ENCODE measurements around the gene NUS1. TPM values are rescaled to one million over a fixed set of nuclear protein-coding genes. Genes with fewer than 3 reads are reported as not detected.
"Not testable (repeated sequence)": the region's sequence is repeated elsewhere in the genome, so short reads cannot be mapped to it uniquely, and the experiment has no call there.

Gene NUS1
- total RNA-seq, 2 donors from 2014 or later: 21.9 to 26.0 TPM

DNA sequence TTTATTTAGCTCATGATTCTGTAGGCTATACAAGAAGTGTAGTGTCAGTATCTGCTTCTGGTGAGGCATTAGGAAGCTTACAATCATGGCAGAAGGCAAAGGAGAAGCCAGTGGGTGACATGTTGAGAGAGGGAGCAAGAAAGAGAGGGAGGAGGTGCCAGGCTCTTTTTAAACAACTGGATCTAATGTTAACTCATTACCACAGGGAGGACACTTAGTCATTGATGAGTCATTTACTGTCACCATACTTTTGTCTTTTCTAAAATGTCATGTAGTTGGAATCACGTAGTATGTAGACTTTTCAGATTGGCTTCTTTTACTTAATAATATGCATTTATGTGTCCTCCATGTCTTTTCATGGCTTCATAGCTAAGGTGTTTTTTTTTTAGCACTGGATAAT is 58.1 kb downstream of the NUS1 start:
- Mint-ChIP-seq H3K27ac (no peak overlapping the region), H3K27me3 (peaks cover 11% of the 10 kb centered on the region), H3K4me1 (no peaks in the 10 kb centered on the region), H3K4me3 (no peak overlapping the region), H3K36me3 (ENCODE audit: low read depth) (no peaks in the 10 kb centered on the region)
- ATAC-seq (no peak), DNase-seq (no peak)
- no peaks in the 10 kb centered on the region for H3K9me3 ChIP-seq (ENCODE audit: control insufficient read depth, low read length, poor library complexity, severe bottlenecking)

GRCh38 chr6:117739869-117740268 is 64.6 kb downstream of the NUS1 start:
- no peaks in the 10 kb centered on the region for H3K4me1 Mint-ChIP-seq
- DNase-seq (no peak), ATAC-seq (no peak)
- H3K4me3 Mint-ChIP-seq: no peak overlapping the region
- H3K9me3 ChIP-seq (ENCODE audit: control insufficient read depth, low read length, poor library complexity, severe bottlenecking): no peaks in the 10 kb centered on the region
- peaks cover 6% of the 10 kb centered on the region for H3K27me3 Mint-ChIP-seq
- H3K27ac Mint-ChIP-seq: no peak overlapping the region
- H3K36me3 Mint-ChIP-seq (ENCODE audit: low read depth): no peaks in the 10 kb centered on the region

DNA sequence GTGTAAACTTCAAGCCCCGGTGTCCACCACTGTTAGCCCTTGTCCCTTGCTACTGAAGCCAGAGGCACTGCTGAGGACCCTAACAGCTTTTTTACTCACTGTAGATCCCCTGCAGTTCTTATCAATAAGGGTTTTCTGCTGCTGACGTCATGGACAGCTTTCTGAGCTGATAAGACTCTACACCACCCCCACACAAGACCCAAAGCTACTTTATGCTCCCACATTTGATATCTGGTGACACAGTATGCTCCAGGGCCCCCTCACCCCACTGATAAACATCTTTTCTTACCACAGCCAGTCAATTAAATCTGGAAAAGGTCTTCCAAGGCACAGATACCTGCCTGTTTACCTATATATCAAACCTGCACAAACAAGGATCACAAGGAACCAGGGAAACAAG is 65.3 kb downstream of the NUS1 start:
- ATAC-seq: no peak
- H3K9me3 ChIP-seq (ENCODE audit: control insufficient read depth, low read length, poor library complexity, severe bottlenecking): no peaks in the 10 kb centered on the region
- no peak for DNase-seq
- Mint-ChIP-seq H3K27ac (no peak overlapping the region), H3K36me3 (ENCODE audit: low read depth) (no peaks in the 10 kb centered on the region), H3K4me1 (no peaks in the 10 kb centered on the region), H3K27me3 (peaks cover 6% of the 10 kb centered on the region), H3K4me3 (no peak overlapping the region)

DNA sequence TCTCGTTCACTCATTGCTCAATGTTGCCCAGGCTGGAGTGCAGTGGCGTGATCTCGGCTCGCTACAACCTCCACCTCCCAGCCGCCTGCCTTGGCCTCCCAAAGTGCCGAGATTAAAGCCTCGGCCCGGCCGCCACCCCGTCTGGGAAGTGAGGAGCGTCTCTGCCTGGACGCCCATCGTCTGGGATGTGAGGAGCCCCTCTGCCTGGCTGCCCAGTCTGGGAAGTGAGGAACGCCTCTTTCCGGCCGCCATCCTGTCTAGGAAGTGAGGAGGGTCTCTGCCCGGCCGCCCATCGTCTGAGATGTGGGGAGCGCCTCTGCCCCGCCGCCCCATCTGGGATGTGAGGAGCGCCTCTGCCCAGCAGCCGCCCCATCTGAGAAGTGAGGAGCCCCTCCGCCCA is 75.4 kb downstream of the NUS1 start:
- H3K4me3 Mint-ChIP-seq; H3K9me3 ChIP-seq (ENCODE audit: control insufficient read depth, low read length, poor library complexity, severe bottlenecking); H3K27ac Mint-ChIP-seq; H3K36me3 Mint-ChIP-seq (ENCODE audit: low read depth); DNase-seq; H3K4me1 Mint-ChIP-seq; ATAC-seq; H3K27me3 Mint-ChIP-seq: not testable (repeated sequence)

Other genes with a start within 250 kb of the NUS1 start
- not detected for gene ROS1, start 249.5 kb upstream of the NUS1 start, total RNA-seq
- gene DCBLD1, start 192.8 kb upstream of the NUS1 start, total RNA-seq: 1 to 10 TPM; 1.4 to 1.8 TPM
- gene GOPC, start 73.0 kb upstream of the NUS1 start, total RNA-seq: 10 to 100 TPM; 16.8 to 17.4 TPM
- not detected for gene SLC35F1, start 231.8 kb downstream of the NUS1 start, total RNA-seq

Data from T-helper 17 cell (primary cell).